Smooth muscle cell (in vitro differentiated cells): Measurements from ENCODE around the gene ANKRD11. TPM values are rescaled to one million over a fixed set of nuclear protein-coding genes. Genes with fewer than 3 reads are reported as not detected.
"Not testable (repeated sequence)": the region's sequence is repeated elsewhere in the genome, so short reads cannot be mapped to it uniquely, and the experiment has no call there.

Experiments used
- DNase-seq: peaks from one replicate; lab custom pipeline; 2025; ENCODE audit not compliant: unreplicated experiment; lab: John Stamatoyannopoulos, UW
- H2AFZ ChIP-seq: fragments of 200-600 bp; sonication (generic); 2 replicates; pipeline ENCODE4 v1.6.0; 2016; ENCODE audit warnings: antibody characterized with exemption, low read depth, mild to moderate bottlenecking
- H3F3A ChIP-seq: fragments of 200-600 bp; sonication (generic); 2 replicates; pipeline ENCODE4 v1.6.0; 2017; ENCODE audit warnings: antibody characterized with exemption, low read depth
- H3K27ac ChIP-seq: fragments of 200-600 bp; sonication (generic); 2 replicates; pipeline ENCODE4 v1.5.1; 2016; ENCODE audit warnings: low read depth, mild to moderate bottlenecking
- H3K27me3 ChIP-seq: fragments of 200-600 bp; sonication (generic); 2 replicates; pipeline ENCODE4 v1.6.1; 2016; ENCODE audit warnings: low read depth, mild to moderate bottlenecking
- H3K36me3 ChIP-seq: fragments of 200-600 bp; sonication (generic); 2 replicates; pipeline ENCODE4 v1.5.1; 2016; ENCODE audit warnings: low read depth
- H3K4me1 ChIP-seq: fragments of 200-600 bp; sonication (generic); 2 replicates; pipeline ENCODE4 v1.5.1; 2016; ENCODE audit warnings: low read depth
- H3K4me2 ChIP-seq: fragments of 200-600 bp; sonication (generic); 2 replicates; pipeline ENCODE4 v1.6.0; 2016; ENCODE audit warnings: mild to moderate bottlenecking
- H3K4me3 ChIP-seq: fragments of 200-600 bp; sonication (generic); 2 replicates; pipeline ENCODE4 v1.5.1; 2016; ENCODE audit warnings: mild to moderate bottlenecking
- H3K79me2 ChIP-seq: fragments of 200-600 bp; sonication (generic); 2 replicates; pipeline ENCODE4 v1.6.0; 2016; ENCODE audit warnings: low read depth, mild to moderate bottlenecking
- H3K9ac ChIP-seq: fragments of 200-600 bp; sonication (generic); 2 replicates; pipeline ENCODE4 v1.6.0; 2016; ENCODE audit warnings: low read depth
- H3K9me3 ChIP-seq: fragments of 200-600 bp; sonication (generic); replicated peaks from 2 replicates; pipeline ENCODE4 v1.5.1; 2016; ENCODE audit warnings: low read depth
- H4K20me1 ChIP-seq: fragments of 200-600 bp; sonication (generic); 2 replicates; pipeline ENCODE4 v1.6.0; 2016; ENCODE audit warnings: low read depth
- WGBS: methylation state at CpG from one replicate; pipeline ENCODE4 v1.1.7; 2016; ENCODE audit warnings: low lambda C conversion rate; 5-methylcytosine and 5-hydroxymethylcytosine counted together
- polyA plus RNA-seq: library from polyadenylated mRNA; unstranded; fragments of >200 nt; fragmentation: Nextera tagmentation; extraction: Ambion mirVana; gene quantifications from 2 replicates; pipeline ENCODE4 v1.2.1, GENCODE V29; 2016
- total RNA-seq: library from RNA; depleted of rRNA; stranded (reverse); fragments of >200 nt; gene quantifications from 2 replicates; pipeline ENCODE4 v1.2.3, GENCODE V29; 2014
- TF ChIP-seq, protein P1 (sequence below): fragments of 200-600 bp; sonication (generic); IDR thresholded peaks from 2 replicates; pipeline ENCODE4 v1.5.1; 2017; ENCODE audit warnings: borderline replicate concordance, mild to moderate bottlenecking, antibody characterized with exemption; ENCODE audit not compliant: insufficient read depth, poor library complexity, severe bottlenecking

Gene ANKRD11
- total and polyA plus RNA-seq, 2 experiments from 2014 or later, result 31.5 to 105 TPM

DNA sequence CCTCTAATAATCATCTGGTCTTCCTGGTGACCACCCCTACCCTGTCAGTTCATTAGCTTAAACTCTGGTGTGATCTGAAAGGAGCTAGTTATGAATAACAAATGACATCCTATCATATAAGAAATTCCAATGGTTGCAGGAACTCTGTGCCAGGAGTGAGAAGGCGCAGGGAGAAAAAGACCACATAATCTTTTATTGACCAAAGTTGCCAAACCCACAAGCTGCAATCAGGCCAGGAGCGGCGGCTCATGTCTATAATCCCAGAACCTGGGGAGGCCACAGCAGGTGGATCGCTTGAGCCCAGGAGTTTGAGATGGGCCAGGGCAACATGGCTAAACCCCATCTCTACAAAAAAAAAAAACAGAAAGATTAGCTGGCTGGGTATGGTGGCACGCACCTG, 23.4 kb downstream of the ANKRD11 start:
- Histone ChIP-seq H3K36me3 (no peaks in the 10 kb centered on the region), H3K79me2 (peaks cover 93% of the 10 kb centered on the region), H3K27me3 (no peaks in the 10 kb centered on the region), H3F3A (peaks cover 15% of the 10 kb centered on the region), H4K20me1 (peaks cover 89% of the 10 kb centered on the region), H3K9ac (no peak overlapping the region), H3K9me3 (no peaks in the 10 kb centered on the region), H3K4me3 (no peak overlapping the region), H3K4me1 (no peaks in the 10 kb centered on the region), H3K4me2 (no peak overlapping the region), H2AFZ (no peak overlapping the region), H3K27ac (no peak overlapping the region)
- TF ChIP-seq, protein P1, sequence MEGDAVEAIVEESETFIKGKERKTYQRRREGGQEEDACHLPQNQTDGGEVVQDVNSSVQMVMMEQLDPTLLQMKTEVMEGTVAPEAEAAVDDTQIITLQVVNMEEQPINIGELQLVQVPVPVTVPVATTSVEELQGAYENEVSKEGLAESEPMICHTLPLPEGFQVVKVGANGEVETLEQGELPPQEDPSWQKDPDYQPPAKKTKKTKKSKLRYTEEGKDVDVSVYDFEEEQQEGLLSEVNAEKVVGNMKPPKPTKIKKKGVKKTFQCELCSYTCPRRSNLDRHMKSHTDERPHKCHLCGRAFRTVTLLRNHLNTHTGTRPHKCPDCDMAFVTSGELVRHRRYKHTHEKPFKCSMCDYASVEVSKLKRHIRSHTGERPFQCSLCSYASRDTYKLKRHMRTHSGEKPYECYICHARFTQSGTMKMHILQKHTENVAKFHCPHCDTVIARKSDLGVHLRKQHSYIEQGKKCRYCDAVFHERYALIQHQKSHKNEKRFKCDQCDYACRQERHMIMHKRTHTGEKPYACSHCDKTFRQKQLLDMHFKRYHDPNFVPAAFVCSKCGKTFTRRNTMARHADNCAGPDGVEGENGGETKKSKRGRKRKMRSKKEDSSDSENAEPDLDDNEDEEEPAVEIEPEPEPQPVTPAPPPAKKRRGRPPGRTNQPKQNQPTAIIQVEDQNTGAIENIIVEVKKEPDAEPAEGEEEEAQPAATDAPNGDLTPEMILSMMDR, result no peak
- WGBS, result 98% methylated on average over 5 of the region's 5 CpGs
- no peak for DNase-seq

GRCh38 chr16:89463312-89463711, 27.0 kb downstream of the ANKRD11 start:
- H3K27ac ChIP-seq, H2AFZ ChIP-seq, H3K9me3 ChIP-seq, DNase-seq, H3K9ac ChIP-seq, H3F3A ChIP-seq, H3K4me1 ChIP-seq, H3K36me3 ChIP-seq, H3K4me2 ChIP-seq, H3K4me3 ChIP-seq, H3K27me3 ChIP-seq: not testable (repeated sequence)
- Histone ChIP-seq H4K20me1 (peaks cover 88% of the 10 kb centered on the region), H3K79me2 (peaks cover 93% of the 10 kb centered on the region)
- 59% methylated on average over 5 of the region's 5 CpGs for WGBS

DNA sequence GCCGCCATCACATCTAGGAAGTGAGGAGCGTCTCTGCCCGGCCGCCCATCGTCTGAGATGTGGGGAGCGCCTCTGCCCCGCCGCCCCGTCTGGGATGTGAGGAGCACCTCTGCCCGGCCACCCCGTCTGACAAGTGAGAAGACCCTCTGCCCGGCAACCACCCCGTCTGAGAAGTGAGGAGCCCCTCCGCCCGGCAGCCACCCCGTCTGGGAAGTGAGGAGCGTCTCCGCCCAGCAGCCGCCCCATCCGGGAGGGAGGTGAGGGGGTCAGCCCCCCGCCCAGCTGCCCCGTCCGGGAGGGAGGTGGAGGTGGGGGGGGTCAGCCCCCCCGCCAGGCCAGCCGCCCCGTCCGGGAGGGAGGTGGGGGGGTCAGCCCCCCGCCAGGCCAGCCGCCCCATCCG, 27.7 kb downstream of the ANKRD11 start:
- H3K4me3 ChIP-seq, H2AFZ ChIP-seq, H3K4me2 ChIP-seq, H3K36me3 ChIP-seq, H3K4me1 ChIP-seq, H3K27me3 ChIP-seq, H3F3A ChIP-seq, H3K9me3 ChIP-seq, H3K27ac ChIP-seq, DNase-seq, H3K9ac ChIP-seq: not testable (repeated sequence)
- peaks cover 86% of the 10 kb centered on the region for H4K20me1 ChIP-seq
- peaks cover 93% of the 10 kb centered on the region for H3K79me2 ChIP-seq
- 99% methylated on average over 16 of the region's 30 CpGs for WGBS

DNA sequence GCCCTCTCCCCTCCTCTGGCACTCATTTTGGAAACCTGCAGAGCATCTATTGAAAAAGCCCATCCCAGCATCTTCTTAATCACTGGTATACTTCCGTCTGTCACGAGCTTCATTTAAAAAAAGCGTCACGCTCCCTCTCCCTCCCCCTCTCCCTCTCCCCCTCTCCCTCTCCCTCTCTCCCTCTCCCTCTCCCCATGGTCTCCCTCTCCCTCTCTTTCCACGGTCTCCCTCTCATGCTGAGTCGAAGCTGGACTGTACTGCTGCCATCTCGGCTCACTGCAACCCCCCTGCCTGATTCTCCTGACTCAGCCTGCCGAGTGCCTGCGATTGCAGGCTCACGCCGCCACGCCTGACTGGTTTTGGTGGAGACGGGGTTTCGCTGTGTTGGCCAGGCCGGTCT, 28.5 kb downstream of the ANKRD11 start:
- H3K27me3 ChIP-seq, H3K9ac ChIP-seq, H3K4me3 ChIP-seq, H3K36me3 ChIP-seq, H2AFZ ChIP-seq, H3K4me1 ChIP-seq, H3K27ac ChIP-seq, DNase-seq, H3F3A ChIP-seq, H3K9me3 ChIP-seq, H3K4me2 ChIP-seq: not testable (repeated sequence)
- Histone ChIP-seq H4K20me1 (peaks cover 85% of the 10 kb centered on the region), H3K79me2 (peaks cover 92% of the 10 kb centered on the region)
- 94% methylated on average over 12 of the region's 15 CpGs for WGBS

DNA sequence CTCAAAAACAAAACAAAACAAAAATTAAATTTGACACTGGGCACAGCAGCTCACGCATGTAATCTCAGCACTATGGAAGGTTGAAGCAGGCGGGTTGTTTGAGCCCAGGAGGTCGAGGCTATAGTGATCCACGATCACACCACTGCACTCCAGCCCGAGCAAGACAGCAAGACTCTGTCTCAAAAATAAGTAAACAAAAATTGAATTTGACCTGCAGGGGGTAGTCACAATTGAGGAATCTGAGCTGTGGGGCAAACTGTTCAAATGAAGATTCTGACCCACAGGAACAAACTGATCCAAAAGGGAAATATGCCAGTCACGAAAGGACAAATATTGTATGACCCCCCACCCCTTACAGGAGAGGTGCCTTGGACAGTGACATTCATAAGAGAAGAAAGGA, 29.8 kb downstream of the ANKRD11 start:
- Histone ChIP-seq H3F3A (no peaks in the 10 kb centered on the region), H3K4me1 (no peaks in the 10 kb centered on the region), H3K9me3 (no peaks in the 10 kb centered on the region), H3K79me2 (peaks cover 92% of the 10 kb centered on the region), H3K4me2 (no peak overlapping the region), H4K20me1 (peaks cover 83% of the 10 kb centered on the region), H2AFZ (no peak overlapping the region), H3K36me3 (no peaks in the 10 kb centered on the region), H3K9ac (no peak overlapping the region), H3K27ac (no peak overlapping the region), H3K4me3 (no peak overlapping the region), H3K27me3 (no peaks in the 10 kb centered on the region)
- TF ChIP-seq, protein P1, result no peak
- DNase-seq, result no peak
- WGBS, result 97% methylated on average over 6 of the region's 6 CpGs
